ENCODE measurements around the gene WBP11.

Gene WBP11

GRCh38 chr12:14803011-14803829 is at the start of gene WBP11, which contains the start of gene C12orf60:
Gene WBP11, minus strand, starts transcription at chr12:14803478. Its CDS starts 2,095 bp downstream, at chr12:14801383.
Gene C12orf60, plus strand, starts transcription at chr12:14803670. Its CDS starts 19,266 bp downstream, at chr12:14822936.
- ATAC-seq, result peak; percentile 98 to 99

- no peak for ATAC-seq
These were observed 49.6 kb upstream of the WBP11 start for GRCh38 chr12:14852880-14853279.

- ATAC-seq, result no peak
These were observed 47.8 kb upstream of the WBP11 start for GRCh38 chr12:14850929-14851663.

GRCh38 chr12:14849661-14850060 is 46.4 kb upstream of the WBP11 start:
- no peak for ATAC-seq

GRCh38 chr12:14846876-14847580 is 43.8 kb upstream of the WBP11 start:
- ATAC-seq, result no peak

- no peak for ATAC-seq
These were observed 42.8 kb upstream of the WBP11 start for GRCh38 chr12:14846042-14846587.

GRCh38 chr12:14845350-14845750 is 42.1 kb upstream of the WBP11 start:
- ATAC-seq, result peak in 1 of 2 donors; percentile 60

GRCh38 chr12:14844401-14844800 is 41.1 kb upstream of the WBP11 start:
- no peak for ATAC-seq

GRCh38 chr12:14843425-14843887 is 40.2 kb upstream of the WBP11 start, which contains the start of gene ART4:
Gene ART4, minus strand, starts transcription at chr12:14843526. Its CDS starts 413 bp downstream, at chr12:14843113.
- ATAC-seq, result no peak

- no peak for ATAC-seq
These were observed 39.0 kb upstream of the WBP11 start for GRCh38 chr12:14842315-14842714.

- ATAC-seq, result no peak
These were observed 38.5 kb upstream of the WBP11 start for GRCh38 chr12:14841761-14842160.

GRCh38 chr12:14840616-14841015 is 37.3 kb upstream of the WBP11 start:
- no peak for ATAC-seq

- ATAC-seq, result no peak
These were observed 36.0 kb upstream of the WBP11 start for GRCh38 chr12:14839262-14839661.

GRCh38 chr12:14836336-14837210 is 33.3 kb upstream of the WBP11 start:
- peak in 1 of 2 donors; percentile 33 for ATAC-seq

- no peak for ATAC-seq
These were observed 31.2 kb upstream of the WBP11 start for GRCh38 chr12:14834509-14834908.

- no peak for ATAC-seq
These were observed 30.7 kb upstream of the WBP11 start for GRCh38 chr12:14833952-14834351.

GRCh38 chr12:14833336-14833735 is 30.1 kb upstream of the WBP11 start:
- ATAC-seq, result no peak

- ATAC-seq, result peak in 1 of 2 donors; percentile 30
These were observed 25.6 kb upstream of the WBP11 start for GRCh38 chr12:14828892-14829291.

- no peak for ATAC-seq
These were observed 23.8 kb upstream of the WBP11 start for GRCh38 chr12:14827043-14827442.

GRCh38 chr12:14826491-14826890 is 23.2 kb upstream of the WBP11 start:
- ATAC-seq, result no peak

- ATAC-seq, result no peak
These were observed 22.0 kb upstream of the WBP11 start for GRCh38 chr12:14825256-14825655.

Data from activated CD4-positive, CD25-positive, alpha-beta regulatory T cell treated with anti-CD3 and anti-CD28 coated beads, Interleukin-2, amount 50 U/mL, for 24 hours (primary cell).